NCI-H2029 treated with DMSO at 0.1 percent for 48 hours (cell line): Measurements from ENCODE around the gene UGT1A8.
A peak's percentile ranks its signal among the peaks of the same experiment; 100 is the strongest.
"Not testable (repeated sequence)": the region's sequence is repeated elsewhere in the genome, so short reads cannot be mapped to it uniquely, and the experiment has no call there.

Experiments used
- DNase-seq: peaks from one replicate; lab custom pipeline; 2025; lab: John Stamatoyannopoulos, UW

UGT1A8 gene

DNA sequence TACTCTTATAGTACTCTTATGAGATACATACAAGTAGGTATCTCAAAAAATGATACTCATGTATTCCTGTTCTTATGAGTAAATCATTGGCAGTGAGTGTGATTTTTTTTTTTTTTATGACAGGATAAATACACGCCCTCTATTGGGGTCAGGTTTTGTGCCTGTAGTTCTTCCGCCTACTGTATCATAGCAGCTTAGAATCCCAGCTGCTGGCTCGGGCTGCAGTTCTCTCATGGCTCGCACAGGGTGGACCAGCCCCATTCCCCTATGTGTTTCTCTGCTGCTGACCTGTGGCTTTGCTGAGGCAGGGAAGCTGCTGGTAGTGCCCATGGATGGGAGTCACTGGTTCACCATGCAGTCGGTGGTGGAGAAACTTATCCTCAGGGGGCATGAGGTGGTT is at the start of gene UGT1A8:
Gene UGT1A8 (plus strand): TSS at position 158 of the 400 bp plus-strand sequence. CDS start 75 bp downstream, at position 233.
- DNase-seq: not testable (repeated sequence)

DNA sequence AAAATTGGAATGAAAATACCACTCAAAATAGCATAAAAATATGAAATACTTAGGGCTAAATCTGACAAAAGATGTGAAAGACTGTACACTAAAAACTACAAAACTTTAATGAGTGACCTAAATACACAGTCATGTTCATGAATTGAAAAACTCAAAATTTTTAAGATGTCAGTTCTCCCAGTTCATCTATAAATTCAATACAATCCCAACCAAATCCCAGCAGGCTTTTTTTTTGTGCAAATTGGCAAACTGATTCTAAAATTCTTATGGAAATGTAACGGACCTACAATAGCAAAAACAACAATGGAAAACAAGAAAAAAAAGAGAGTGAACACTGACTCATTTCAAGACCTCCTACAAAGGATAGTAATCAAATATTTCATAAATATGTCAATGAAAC is 46.4 kb upstream of the UGT1A8 start:
- DNase-seq: no peak

DNA sequence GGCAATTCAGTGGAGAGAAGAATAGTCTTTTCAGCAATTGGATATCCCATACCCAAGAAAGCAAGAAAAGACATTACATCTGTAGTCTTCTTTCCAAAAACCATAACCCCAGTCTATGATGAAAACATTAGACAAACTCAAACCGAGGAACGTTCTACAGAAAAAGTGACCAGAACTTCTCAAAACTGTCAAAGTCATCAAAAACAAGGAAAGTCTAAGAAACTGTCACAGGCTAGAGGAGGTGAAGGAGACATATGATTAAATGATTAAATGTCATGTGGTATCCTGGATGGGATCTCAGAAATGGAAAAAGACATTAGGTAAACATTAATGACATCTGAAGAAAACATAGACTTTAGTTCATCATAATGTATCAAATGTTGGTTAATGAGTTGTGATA is 46.0 kb upstream of the UGT1A8 start:
- DNase-seq: no peak

DNA sequence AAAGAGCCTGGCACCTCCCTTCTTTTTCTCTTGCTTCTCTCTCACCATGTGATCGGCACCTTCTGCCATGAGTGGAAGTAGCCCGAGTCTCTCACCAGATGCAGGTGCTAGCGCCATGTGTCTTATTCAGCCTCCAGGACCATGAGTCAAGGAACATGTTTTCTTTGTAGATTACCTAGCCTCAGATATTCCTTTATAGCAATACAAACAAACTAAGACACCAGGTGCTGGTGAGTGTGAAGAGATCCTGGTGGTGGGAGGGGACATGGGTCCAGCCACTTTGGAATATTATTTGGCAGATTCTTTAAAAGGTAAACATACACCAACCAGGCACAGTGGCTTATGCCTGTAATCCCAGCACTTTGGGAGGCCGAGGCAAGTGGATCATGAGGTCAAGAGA is 45.0 kb upstream of the UGT1A8 start:
- no peak for DNase-seq

DNA sequence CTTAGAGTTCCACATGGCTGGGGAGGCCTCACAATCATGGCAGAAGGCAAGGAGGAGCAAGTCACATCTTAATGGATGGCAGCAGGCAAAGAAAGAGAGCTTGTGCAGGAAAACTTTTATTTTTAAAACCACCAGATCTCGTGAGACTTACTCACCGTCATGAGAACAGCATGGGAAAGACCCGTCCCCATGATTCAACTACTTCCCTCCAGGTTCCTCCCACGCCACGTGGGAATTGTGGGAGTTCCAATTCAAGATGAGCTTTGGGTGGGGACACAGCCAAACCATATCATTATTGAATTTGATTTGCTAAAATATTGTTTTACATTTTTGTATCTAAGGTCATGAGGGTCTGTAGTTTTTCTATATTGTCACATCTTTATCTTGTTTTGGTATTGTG is 40.1 kb upstream of the UGT1A8 start:
- DNase-seq: not testable (repeated sequence)

DNA sequence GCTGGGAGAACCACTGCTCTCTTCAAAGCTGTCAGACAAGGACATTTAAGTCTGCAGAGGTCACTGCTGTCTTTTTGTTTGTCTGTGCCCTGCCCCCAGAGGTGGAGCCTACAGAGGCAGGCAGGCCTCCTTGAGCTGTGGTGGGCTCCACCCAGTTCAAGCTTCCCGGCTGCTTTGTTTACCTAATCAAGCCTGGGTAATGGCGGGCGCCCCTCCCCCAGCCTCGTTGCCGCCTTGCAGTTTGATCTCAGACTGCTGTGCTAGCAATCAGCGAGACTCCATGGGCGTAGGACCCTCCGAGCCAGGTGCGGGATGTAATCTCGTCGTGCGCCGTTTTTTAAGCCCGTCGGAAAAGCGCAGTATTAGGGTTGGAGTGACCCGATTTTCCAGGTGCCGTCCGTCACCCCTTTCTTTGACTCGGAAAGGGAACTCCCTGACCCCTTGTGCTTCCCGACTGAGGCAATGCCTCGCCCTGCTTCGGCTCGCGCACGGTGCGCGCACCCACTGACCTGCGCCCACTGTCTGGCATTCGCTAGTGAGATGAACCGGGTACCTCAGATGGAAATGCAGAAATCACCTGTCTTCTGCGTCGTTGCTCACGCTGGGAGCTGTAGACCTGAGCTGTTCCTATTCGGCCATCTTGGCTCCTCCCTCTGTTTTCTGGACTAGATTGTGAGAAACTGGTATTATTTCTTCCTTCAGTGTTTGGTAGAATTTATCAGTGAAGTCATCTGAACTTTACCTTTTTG is 34.0 kb upstream of the UGT1A8 start:
- not testable (repeated sequence) for DNase-seq

DNA sequence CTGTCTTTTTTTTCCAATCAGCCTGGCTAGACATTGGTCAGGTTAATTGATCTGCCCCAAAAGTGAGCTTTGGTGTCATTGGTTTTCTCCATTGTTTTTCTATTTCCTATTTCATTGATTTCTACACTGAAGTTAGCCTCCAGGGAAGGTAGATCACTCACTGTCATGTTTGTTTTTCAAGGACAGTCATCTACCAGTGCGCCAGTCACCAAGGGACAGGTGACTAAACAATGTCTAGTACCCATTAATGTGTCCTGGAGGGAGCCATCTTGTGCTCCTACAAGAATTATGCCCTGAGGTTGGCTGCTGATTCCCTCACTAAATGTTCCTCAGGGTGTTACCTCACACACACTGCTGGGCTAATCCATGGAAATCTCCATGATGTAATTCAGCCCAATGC is 33.2 kb upstream of the UGT1A8 start:
- no peak for DNase-seq

DNA sequence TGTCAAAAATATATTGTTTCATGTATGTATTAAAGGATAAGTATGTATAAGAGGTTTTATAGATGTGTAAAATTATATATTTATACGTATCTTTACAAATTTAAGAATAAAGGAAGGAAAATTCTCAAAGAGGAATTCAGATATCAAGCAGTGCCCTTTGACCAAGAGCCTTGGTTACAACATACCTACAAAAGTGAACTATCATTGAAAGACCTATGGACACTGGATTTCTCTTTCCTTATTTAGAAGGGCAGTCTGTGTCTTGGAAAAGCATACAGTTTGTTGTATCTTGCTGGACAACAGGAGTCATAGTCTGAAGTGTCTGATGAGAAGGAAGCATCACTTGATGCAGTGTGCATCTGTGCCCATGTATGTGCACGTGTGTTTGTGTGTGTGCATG is 29.0 kb upstream of the UGT1A8 start:
- DNase-seq: no peak

DNA sequence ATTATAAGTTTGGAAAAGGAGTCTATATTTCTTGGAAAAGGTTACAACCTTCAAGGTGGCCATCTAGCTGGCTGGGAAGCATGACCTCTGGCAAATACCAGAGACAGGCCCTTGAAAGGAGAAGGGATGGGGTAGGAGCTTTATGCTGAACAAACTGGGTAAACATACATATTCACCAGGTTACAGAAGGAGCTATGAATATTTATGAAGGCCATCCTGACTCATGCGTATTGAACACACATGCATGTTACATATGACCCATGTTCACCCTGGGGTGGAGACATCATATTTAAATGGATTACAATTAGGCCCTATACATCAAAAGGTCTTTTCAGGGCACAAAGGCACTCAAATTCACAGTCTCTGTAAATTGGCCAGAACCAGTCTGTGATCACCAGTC is 24.7 kb upstream of the UGT1A8 start:
- DNase-seq: not testable (repeated sequence)

DNA sequence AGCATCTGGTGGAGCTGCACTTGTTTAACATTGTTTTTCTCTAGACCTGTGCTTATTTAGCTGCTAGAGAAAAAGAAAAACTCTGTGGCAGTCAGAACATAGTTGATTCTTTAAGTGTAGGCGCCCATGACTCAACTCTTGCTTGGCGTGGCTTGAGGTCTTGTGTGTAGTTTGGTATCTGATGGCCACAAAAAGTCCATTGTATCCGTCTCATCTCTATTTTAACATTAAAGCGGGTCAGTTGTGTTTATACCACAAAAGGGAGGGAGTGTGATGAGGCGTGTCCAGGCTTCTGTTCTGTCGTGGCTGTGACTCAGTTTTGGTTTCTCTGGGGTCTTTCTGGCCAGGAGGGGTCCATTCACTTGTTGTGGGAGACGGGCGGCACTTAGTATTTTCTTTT is 24.2 kb upstream of the UGT1A8 start:
- DNase-seq: no peak

DNA sequence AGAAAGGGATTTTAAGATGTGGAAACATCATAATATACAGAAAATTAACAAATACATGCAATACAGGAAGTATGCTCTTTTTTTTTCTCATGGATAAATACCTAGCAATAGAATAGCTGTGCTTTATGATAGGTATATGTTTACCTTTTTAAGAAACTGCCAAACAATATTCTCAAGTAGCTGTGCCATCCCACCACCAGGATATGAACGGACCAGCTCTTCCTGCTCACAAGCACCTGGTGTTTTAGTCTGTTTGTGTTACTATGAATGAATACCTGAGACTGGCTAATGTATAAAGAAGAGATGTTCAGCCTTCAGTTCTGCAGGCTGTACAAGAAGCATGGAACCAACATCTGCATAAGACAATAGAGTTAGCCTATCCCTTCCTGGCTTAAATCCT is 19.9 kb upstream of the UGT1A8 start:
- peak; percentile 82 for DNase-seq

DNA sequence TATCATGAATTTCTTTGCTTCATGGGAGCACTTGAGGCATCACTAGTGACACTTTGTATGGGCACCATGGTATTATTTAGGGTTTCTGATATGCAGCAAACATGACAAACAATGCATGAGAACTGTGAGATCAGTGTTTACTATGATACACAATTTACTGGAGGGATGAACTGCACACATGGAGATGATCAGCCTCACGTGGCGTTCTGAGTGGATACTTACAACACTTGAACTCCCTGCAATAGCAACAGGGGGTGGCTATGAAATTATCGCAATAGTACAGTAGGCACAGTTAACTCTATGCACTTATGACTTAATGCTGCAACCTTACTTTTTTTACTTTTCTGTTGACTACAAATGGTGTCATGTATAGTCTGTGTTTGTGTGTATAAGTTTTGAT is 18.5 kb upstream of the UGT1A8 start:
- no peak for DNase-seq

DNA sequence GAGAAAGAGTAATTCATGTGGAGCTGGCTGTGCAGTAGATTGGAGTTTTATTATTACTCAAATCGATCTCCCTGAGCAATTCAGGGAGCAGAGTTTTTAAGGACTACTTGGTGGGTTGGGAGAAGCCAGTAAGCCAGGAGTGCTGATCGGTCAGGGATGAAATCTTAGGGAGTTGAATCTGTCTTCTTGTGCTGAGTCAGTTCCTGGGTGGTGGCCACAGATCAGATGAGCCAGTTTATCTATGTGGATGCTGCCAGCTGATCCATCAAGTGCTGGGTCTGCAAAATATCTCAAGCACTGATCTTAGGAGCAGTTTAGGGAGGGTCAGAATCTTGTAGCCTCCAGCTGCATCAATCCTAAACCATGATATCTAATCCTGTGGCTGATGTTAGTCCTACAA is 17.0 kb upstream of the UGT1A8 start:
- no peak for DNase-seq

DNA sequence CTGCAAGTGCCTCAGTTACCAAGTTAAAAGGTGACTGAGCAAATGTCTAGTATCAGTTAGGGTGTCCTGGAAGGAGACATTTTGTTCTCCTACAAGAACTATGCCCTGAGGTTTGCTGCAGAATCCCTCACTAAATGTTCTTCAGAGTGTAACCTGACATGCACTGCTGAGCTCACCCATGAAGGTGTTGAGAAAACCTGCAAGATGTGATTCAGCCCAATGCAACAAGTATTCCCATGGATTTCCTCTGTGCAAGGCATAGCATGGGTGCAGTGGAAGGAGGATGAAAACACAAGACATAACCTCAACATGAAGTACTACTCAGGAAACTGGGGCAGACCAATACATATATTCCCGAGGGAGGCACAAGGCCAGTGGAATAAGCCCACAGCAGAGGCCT is 15.4 kb upstream of the UGT1A8 start:
- no peak for DNase-seq

DNA sequence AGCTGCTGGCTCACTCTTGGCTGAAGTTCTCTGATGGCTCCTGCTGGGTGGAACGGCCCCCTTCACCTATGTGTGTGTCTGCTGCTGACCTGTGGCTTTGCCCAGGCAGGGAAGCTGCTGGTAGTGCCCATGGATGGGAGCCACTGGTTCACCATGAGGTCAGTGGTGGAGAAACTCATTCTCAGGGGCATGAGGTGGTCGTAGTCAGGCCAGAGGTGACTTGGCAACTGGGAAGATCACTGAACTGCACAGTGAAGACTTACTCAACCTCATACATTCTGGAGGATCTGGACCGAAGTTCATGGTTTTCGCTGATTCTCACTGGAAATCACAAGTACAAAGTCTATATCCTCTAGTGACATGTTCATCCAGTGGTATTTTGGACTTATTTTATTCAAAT is 13.9 kb upstream of the UGT1A8 start:
- DNase-seq: no peak

DNA sequence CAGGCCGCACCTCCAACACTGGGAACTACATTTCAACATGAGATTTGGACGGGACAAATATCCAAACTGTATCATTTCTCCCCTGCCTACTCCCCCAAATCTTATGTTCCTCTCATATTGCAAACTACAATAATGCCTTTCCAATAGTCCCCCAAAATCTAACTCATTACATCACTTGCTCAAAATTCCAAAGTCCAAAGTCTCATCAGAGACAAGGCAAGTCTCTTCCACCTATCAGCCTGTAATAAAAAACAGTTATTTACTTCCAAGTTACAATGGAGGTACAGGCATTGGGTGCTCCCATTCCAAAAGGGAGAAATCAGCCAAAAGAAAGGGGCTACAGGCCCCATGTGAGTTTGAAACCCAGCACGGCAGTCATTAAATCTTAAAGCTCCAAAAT is 12.6 kb upstream of the UGT1A8 start:
- no peak for DNase-seq

DNA sequence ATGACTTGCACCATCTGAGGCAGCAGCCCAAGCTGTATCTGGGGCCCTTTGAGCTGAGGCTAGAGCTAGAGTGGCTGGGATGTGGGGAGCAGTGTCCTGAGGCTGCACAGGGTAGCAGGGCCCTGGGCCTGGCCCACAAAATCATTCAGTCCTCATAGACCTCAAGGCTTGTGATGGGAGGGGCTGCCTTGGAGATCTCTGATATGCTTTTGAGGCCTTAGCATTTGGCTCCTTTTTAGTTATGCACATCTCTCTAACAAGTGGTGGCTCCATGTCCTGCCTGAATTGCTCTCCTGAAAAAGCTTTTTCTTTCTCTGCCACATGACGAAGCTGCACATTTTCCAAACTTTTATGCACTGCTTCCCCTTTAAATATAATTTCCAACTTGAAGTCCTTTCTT is 11.8 kb upstream of the UGT1A8 start:
- no peak for DNase-seq

DNA sequence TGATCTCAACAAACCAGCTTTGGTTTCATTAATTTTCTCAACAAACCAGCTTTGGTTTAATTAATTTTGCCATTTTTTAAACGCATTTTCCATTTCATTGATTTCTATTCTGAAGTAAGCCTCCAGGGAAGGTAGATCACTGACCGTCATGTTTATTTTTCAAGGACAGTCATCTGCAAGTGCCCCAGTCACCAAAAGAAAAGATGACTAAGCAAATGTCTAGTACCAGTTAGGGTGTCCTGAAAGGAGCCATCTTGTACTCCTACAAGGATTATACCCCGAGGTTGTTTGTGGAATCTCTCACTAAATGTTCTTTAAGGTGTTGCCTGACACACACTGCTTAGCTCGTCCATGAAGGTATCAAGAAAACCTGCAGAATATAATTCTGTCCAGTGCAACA is 6.1 kb upstream of the UGT1A8 start:
- no peak for DNase-seq

DNA sequence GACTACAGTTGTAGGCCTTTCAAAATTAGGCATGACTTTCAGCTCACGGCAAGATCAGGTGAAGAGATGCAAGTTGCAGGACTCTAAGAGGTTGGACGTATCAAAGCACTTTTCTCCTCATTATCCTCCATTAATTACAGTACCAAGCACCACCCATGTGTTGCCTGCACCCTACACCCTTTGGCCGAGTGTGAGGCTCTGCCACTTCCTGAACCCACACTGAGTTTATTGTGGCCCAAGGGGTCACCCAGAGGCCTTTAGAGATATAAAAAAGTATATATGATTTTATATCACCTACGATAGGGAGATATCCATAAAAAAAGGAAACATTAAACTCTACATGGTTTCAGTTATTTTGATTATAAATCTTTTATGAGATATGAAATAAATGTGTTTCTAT is 2.8 kb downstream of the UGT1A8 start:
- no peak for DNase-seq

DNA sequence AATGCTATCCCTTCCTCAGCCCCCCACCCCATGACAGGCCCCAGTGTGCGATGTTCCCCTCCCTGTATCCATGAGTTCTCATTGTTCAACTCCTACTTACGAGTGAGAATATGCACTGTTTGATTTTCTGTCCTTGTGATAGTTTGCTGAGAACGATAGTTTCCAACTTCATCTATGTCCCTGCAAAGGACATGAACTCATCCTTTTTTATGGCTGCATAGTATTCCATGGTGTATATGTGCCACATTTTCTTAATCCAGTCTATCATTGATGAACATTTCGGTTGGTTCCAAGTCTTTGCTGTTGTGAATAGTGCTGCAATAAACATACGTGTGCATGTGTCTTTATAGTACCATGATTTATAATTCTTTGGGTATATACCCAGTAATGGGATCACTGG is 4.4 kb downstream of the UGT1A8 start:
- not testable (repeated sequence) for DNase-seq

DNA sequence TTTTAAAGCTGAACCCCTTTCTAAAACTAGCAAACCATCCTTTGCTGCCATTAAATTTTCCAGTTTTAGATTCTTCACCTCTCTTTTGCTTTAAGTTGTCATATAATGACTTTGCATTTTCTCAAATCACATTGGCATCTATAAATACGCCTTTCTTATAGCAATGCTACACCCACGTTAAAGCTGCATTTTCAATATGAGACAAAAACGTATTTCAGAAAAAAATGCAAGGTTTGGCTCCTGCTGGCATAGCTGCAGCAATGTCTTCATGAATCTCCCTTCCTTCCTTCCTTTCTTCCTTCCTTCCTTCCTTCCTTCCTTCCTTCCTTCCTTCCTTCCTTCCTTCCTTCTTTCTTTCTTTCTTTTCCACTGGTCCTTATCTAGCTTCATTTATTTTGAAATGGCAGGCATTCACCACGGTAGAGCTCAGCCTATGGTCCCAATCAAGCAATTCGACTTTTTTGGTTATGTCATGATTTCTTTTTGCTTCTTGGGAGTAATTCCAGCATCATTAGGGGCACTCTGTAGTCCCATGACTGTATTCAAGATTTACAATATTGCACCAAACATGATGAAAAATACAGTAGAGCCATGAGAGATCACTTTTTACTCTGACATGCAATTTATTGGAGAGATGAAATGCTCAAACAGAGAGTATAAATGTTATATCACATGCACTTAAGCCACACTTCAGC is 10.0 kb downstream of the UGT1A8 start:
- no peak for DNase-seq

DNA sequence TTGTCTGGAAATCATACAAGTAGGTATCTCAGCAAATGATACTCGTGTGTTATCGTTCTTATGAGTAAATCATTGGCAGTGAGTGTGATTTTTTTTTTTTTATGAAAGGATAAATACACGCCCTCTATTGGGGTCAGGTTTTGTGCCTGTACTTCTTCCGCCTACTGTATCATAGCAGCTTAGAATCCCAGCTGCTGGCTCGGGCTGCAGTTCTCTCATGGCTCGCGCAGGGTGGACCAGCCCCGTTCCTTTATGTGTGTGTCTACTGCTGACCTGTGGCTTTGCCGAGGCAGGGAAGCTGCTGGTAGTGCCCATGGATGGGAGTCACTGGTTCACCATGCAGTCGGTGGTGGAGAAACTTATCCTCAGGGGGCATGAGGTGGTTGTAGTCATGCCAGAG is 18.9 kb downstream of the UGT1A8 start, which contains the start of gene UGT1A10:
Gene UGT1A10 (plus strand): TSS at position 143 of the 400 bp plus-strand sequence. CDS start 75 bp downstream, at position 218.
- not testable (repeated sequence) for DNase-seq

DNA sequence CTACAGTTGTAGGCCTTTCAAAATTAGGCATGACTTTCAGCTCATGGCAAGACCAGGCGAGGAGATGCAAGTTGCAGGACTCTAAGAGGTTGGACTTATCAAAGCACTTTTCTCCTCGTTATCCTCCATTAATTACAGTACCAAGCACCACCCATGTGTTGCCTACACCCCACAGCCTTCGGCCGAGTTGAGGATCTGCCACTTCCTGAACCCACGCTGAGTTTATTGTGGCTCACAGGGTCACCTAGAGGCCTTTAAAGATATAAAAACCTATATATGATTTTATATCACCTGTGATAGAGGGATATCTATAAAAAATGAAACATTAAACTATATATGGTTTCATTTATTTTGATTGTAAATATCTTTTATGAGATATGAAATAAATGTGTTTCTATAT is 21.4 kb downstream of the UGT1A8 start:
- DNase-seq: no peak

DNA sequence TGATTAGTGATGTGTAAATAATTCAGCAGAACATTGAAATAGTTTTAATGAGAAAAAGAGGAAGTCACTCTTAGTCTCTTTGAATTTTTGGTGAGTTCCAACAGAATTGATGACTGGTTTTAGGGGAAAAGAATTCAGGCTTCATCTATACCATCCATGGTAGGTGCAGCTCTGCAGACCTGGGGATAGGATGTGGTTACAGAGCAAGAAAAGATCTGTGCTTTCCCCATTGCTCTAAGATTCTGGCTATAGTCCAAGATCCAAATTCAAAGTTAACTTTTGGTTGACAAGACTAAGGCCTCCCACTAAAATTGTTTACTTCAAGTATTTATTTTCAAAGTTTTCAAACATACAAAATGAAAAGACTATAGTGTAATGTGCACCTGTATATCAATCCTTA is 22.4 kb downstream of the UGT1A8 start:
- DNase-seq: no peak
